ENCODE measurements around the gene SLC9A8. TPM values are rescaled to one million over a fixed set of nuclear protein-coding genes. Genes with fewer than 3 reads are reported as not detected.
A peak's percentile ranks its signal among the peaks of the same experiment; 100 is the strongest.

Gene SLC9A8
- total and polyA plus RNA-seq, 2 of the 8 experiments (the other 6 are each of a cell fraction or from before 2014, with no cell fraction given), result 3.2 to 6.2 TPM

DNA sequence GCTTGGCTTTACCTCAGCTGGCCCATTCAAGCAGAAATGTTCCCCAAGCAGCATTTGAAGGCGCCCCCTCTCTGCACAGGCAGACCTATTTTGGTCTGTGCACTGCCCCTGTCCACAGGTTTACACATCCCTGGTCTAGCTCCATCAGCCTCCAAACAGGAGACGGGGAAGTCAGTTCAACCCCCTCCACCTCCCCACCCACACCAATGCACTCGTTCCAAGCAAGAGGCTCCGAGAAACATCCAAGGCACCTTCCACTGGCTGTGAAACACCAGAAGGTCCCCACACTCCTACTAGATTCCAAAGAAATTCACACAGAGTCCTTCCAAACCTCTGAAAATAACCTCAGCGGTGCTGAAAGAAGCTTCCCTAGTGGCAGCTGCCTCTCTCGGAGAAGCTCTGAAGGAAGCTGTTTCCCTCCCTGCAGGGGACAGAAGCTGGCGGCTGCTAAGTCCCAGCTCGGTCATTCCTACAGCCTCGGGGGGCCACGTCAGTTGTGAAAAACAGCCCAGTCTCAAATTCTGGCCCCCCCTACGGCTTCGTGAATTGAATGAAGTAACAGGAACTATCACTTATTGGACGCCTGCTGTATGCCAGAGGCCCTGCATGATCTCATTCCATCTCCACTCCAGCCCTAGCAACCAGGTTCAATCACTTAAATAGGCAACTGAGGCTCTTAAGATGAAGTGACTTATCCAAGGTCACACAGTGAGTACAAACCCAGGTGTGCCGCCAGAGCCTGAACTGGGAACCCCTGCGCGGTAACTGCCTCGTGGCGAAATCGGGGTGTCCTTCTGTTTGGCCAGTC is 101.9 kb downstream of the SLC9A8 start:
- FAIRE-seq, result no peak
- POLR2A ChIA-PET (ENCODE audit: partially characterized antibody), result interaction anchor here (0.6 to 3.8 kb wide), 2 partner anchors 13 to 23 kb away, joined by 3 to 17 read pairs; no protein-coding TSS in a partner anchor

More for the DNA sequence above, 101.9 kb downstream of the SLC9A8 start:
- H3K9me3 ChIP-seq (ENCODE audit: insufficient read depth in 2 of 2, low read depth in 1 of 2, low read length in 1 of 2), result no peaks in the 10 kb centered on the region
- H3K56ac ChIP-seq (replicated peaks; ENCODE audit: insufficient read length, low read depth, low read length), result no peak overlapping the region
- H3K27ac ChIP-seq (ENCODE audit: low read depth, low read length), result peak overlapping the region; percentile 100; the same call in 1 of the 2 replicates
- no peak overlapping the region for H4K8ac ChIP-seq (ENCODE audit: extremely low read depth, insufficient read depth, low read length)
- H2BK5ac ChIP-seq (ENCODE audit: low read depth, low read length), result no peak overlapping the region; the same call in 1 of the 2 replicates
- no peak overlapping the region for H4K5ac ChIP-seq (ENCODE audit: insufficient read length, low read depth, low read length)
- peak overlapping the region; percentile 71 to 99 (median 96) for H3K4me3 ChIP-seq (ENCODE audit: extremely low read depth in 1 of 4, insufficient read depth in 2 of 4, low read depth in 3 of 4, low read length in 4 of 4)
- no peak overlapping the region for H4K91ac ChIP-seq (replicated peaks; ENCODE audit: insufficient read length, low read length)
- H3K4me2 ChIP-seq (ENCODE audit: insufficient read depth in 1 of 2, low read depth in 2 of 2, low read length in 2 of 2), result peak overlapping the region; percentile 57 to 99
- H3K4me1 ChIP-seq (replicated peaks in 1 of 4; ENCODE audit: control insufficient read depth in 3 of 4, insufficient read depth in 4 of 4, low read length in 3 of 4), result peaks cover 0 to 6% (median 3%) of the 10 kb centered on the region in 4 experiments; a peak in 2 of 7 replicates
- no peak overlapping the region for H3K4ac ChIP-seq (replicated peaks; ENCODE audit: insufficient read length, low read depth, low read length)
- H3K27me3 ChIP-seq (replicated peaks in 1 of 4; ENCODE audit: control insufficient read depth in 3 of 4, extremely low read depth in 1 of 4, insufficient read depth in 3 of 4, low read length in 3 of 4), result no peaks in the 10 kb centered on the region
- no peak overlapping the region for H2BK20ac ChIP-seq (ENCODE audit: low read length)
- no peak overlapping the region for H3K14ac ChIP-seq (ENCODE audit: insufficient read length)
- no peak overlapping the region for H2AFZ ChIP-seq (ENCODE audit: low read length)
- no peak overlapping the region for H3K23ac ChIP-seq (ENCODE audit: insufficient read length)
- H2BK15ac ChIP-seq (ENCODE audit: low read length), result no peak overlapping the region
- no peak overlapping the region for H2AK5ac ChIP-seq (ENCODE audit: low read depth, low read length)
- CTCF ChIA-PET (ENCODE audit: partially characterized antibody), result interaction anchor here (0.6 to 16.4 kb wide), 11 partner anchors 10 to 580 kb away, joined by 3 to 199 read pairs (median 4); no protein-coding TSS in a partner anchor
- H2BK12ac ChIP-seq (ENCODE audit: low read depth, low read length), result no peak overlapping the region
- peaks cover 2 to 13% of the 10 kb centered on the region in 2 experiments for H4K20me1 ChIP-seq (replicated peaks in 1 of 2; ENCODE audit: control insufficient read depth in 1 of 2, insufficient read depth in 2 of 2, low read length in 2 of 2)
- no peak overlapping the region for H3K18ac ChIP-seq (ENCODE audit: extremely low read depth, low read length)
- H3K23me2 ChIP-seq (ENCODE audit: low read depth, low read length), result peaks cover 8% of the 10 kb centered on the region
- H3K79me2 ChIP-seq (ENCODE audit: control insufficient read depth in 1 of 2, insufficient read depth in 2 of 2, low read length in 2 of 2), result peaks cover 4 to 49% of the 10 kb centered on the region in 2 experiments; a peak in 3 of 4 replicates
- H3K79me1 ChIP-seq (ENCODE audit: low read depth, low read length), result peaks cover 10% of the 10 kb centered on the region
- TF ChIP-seq NANOG (IDR thresholded peaks at IDR 0.05; ENCODE audit: insufficient read depth, low read depth, low read length, poor library complexity, severe bottlenecking), result no peak
- no peak for TF ChIP-seq POU5F1 (IDR thresholded peaks at IDR 0.05; ENCODE audit: low read depth, low read length)
- TF ChIP-seq FOSL1 (IDR thresholded peaks at IDR 0.05; ENCODE audit: insufficient read depth, low read depth, low read length), result no peak
- TF ChIP-seq MAFK (IDR thresholded peaks at IDR 0.05; ENCODE audit: low read depth, low read length), result no peak
- TF ChIP-seq RAD21 (IDR thresholded peaks at IDR 0.05 in 1 of 2, conservative IDR thresholded peaks at IDR 0.05 in 1 of 2; ENCODE audit: low read depth in 2 of 2, low read length in 2 of 2), result no peak
- TF ChIP-seq RBBP5 (IDR thresholded peaks at IDR 0.05; ENCODE audit: borderline replicate concordance, low read depth, low read length), result no peak
- 17% methylated on average over 19 of the region's 19 CpGs; no CpG with 5 or more reads in 1 of the 2 experiments for WGBS, 2 experiments (ENCODE audit: extremely low coverage in 1 of 2, insufficient coverage in 1 of 2, insufficient read length in 1 of 2, insufficient replicate concordance in 2 of 2, low coverage in 1 of 2, low lambda C conversion rate in 2 of 2, missing lambda C conversion rate in 1 of 2)
- no peak overlapping the region for H2BK120ac ChIP-seq (replicated peaks; ENCODE audit: low read depth, low read length)
- H3K36me3 ChIP-seq (ENCODE audit: control insufficient read depth in 2 of 4, insufficient read depth in 4 of 4, low read length in 3 of 4), result no peaks in the 10 kb centered on the region; a peak in 1 of 8 replicates
- H3K9ac ChIP-seq (replicated peaks in 1 of 4; ENCODE audit: extremely low read depth in 1 of 4, low read depth in 3 of 4, low read length in 3 of 4), result peak overlapping the region; percentile 68 to 99 (median 89)
- DNase-seq (ENCODE audit: low read depth in 1 of 2, low spot score in 2 of 2), result no peak

All from H1 (cell line).